Uterus (tissue), 2 donors: ENCODE measurements around the gene FUCA1.

Experiments used
- CTCF ChIP-seq, 4 experiments: fragments of 200-600 bp in 2 of 4; fragments of 450-650 bp in 2 of 4; sonication (generic) in 2 of 4; IDR thresholded peaks; one replicate each; pipeline ENCODE4 v1.5.1; 2016 to 2019; ENCODE audit warnings: antibody characterized with exemption in 4 of 4, mild to moderate bottlenecking in 2 of 4, moderate library complexity in 1 of 4
- POLR2A ChIP-seq, 2 donors: fragments of 450-650 bp; IDR thresholded peaks; one replicate each; pipeline ENCODE4 v1.6.1; 2016; ENCODE audit warnings: antibody characterized with exemption in 2 of 2, mild to moderate bottlenecking in 1 of 2, moderate library complexity in 1 of 2

GRCh38 chr1:23869051-23869450 lies 961 bp upstream of the FUCA1 start:
- no peak for TF ChIP-seq POLR2A (IDR thresholded peaks at IDR 0.05)
- TF ChIP-seq CTCF (IDR thresholded peaks at IDR 0.05) = no peak
